GM19328 (cell line): ENCODE results near the gene MAP3K20.
"Not testable (repeated sequence)": the region's sequence is repeated elsewhere in the genome, so short reads cannot be mapped to it uniquely, and the experiment has no call there.

ENCODE experiments used
- ATAC-seq: cut with Tn5 transposase; IDR thresholded peaks from one replicate; pipeline ENCODE4 v1.9.1; 2021; ENCODE audit warnings: mild to moderate bottlenecking, moderate library complexity; ENCODE audit not compliant: unreplicated experiment

The MAP3K20 gene

DNA sequence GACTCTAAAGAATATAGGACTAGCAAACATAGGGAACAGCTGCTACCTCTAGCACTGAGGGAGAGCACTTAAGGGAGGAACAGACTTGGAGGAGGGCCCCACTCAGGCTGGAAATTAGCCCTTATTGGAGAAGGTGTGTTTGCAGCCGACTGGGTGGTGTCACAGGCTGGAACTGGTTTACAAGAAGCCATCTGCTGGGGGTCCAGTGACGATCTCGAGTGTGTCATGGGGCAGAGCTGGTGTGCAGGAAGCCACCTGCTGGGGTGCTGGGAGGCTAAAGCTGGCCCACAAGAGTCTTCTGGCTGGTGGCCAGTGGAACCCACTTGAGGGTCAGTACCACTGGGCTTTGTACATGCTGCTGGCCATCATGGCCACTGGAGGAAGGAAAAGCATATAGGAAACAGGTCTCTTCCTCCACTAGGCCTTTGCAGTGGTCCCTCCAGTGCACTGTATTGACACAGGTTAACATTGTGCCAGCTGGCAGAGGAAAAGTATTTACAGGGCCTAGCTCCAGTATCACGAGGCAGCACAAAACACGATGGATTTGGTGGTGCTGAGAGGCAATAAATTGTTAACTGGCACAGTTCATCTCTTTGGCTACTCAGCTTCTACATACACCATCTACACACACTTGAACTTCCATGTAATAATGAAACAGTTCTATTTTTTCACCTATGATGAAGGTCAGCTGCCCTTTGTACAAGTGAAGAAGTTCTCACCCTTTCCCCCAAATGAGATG, 43.6 kb downstream of the MAP3K20 start:
- ATAC-seq = no peak

DNA sequence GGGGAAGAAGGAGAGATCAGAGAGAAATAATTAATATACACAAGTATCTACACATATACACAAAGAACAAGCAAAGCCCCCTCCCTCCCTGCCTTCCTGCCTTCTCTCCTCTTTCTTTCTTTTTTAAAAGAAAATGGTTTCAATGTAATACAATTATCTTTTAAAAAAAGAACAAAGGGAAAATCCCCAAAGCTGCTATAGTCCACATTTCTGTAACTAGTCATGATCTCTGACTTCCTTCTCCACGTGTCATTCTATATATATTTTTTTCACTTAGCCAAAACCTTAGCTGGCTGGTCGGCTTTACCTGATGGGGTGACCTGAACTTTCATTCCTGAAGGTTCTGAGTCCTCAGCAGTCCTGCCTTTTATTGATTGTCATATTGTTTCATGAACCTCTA, 44.3 kb downstream of the MAP3K20 start:
- ATAC-seq = no peak

DNA sequence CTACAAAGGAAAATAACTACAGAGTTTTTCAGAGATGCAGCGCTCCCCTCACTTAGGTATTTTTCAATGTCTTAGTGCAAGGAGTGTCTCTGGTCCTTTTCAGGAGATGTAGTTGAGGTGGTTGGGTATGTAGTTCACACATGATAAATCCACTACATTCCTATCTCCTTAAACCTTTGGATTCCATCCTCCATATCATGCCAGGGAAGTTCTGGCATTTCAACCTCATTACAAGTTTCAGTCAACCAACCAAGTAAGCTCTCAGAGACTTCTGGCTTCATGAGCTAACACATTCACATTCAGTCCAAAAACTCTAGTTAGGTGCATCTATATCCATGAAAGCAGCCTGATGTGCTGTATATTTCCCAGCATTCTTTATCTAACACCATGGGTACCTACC, 47.3 kb downstream of the MAP3K20 start:
- ATAC-seq = no peak

DNA sequence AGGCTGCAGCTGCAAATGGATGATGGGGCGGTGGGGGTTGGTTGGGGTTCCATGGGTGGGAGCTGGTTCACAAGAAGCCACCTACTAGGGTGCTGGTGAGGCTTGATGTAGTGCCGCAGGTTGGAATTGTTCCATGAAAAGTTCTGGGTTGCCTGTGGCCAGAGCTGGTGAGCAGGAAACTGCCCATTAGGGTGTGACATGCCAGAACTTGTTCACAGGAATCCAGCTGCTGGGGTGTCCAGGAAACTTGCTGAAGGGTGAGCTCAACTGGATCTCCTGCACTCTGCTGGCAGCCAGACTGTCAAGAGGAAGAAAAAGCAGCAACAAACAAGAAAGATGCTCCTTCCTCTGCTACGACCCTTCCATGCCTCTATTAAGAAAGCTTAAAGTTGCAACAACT, 48.8 kb downstream of the MAP3K20 start:
- ATAC-seq = no peak

DNA sequence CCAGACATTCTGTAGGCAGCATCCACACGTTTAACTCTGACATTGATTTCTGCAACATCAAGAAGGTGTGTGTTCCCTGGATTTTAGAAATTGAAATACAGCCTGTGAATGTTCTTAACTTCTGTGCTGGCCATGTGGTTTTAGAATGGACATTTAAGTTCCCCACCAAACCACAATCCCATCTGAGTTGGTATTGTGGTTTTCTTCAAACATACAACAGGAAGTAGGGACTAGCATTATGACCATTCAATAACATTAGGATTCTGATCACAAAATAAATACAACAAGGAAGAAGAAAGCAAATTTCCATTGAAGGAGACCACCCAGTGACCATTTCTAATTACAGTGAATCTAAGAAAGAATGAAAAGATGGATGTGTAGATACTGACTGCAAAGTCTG, 51.2 kb downstream of the MAP3K20 start:
- no peak for ATAC-seq

DNA sequence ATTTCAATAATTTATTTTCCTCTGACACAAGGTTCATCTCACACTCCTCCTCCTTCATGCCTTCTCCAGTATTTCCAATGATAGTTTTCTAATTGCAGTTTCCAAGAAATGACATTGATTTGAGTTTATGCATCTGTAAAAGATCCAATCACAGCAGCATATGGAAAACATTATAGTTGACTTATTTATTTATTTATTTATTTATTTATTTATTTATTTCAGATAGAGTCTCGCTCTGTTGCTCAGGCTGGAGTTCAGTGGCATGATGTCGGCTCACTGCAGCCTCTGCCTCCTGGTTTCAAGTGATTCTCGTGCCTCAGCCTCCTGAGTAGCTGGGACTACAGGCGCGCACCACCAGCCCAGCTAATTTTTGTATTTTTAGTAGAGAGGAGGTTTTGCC, 52.5 kb downstream of the MAP3K20 start:
- not testable (repeated sequence) for ATAC-seq

DNA sequence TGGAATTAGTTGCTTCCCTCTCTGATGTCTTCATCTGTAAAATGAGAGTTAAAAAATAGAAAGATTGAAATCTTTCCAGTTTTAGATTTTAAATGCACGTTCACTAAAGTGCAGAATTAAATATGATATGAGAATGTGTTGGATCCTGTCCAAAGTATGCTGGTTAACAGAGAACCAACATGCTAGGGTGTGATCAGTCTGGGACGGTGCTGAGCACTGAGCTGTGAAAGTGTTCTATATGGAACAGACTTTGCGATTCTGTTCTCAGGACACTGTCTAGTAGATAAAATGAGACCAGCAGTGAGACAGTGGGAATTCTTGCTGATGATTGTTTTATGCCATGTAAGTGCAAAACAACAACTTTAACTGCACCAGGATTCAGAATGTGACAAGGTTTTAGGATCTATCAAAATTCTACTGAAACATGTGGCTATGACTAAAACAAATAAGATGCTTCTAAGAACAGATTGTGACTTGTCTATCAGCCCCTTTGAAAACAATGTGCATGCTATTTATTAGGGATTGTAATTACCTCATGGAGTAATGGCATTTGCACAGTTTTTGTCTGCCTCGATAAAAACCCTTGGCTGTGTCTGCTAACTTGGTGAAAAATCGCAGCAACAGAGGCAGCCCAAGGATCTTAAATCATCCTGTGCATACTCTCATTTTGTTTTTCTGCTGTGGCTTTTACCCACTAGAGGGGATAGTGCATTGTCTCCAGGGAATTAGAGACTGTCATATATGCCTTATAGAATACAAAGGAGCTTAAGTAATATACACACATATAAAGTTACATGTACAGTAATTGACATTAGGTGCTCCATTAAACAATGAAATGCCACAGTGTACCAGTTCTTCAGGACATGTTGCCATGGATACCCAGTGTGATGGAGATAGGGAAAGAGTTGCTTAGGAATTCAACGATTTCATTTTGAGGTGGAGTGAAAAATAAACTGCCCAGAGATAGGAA, 55.1 kb downstream of the MAP3K20 start:
- ATAC-seq = no peak

DNA sequence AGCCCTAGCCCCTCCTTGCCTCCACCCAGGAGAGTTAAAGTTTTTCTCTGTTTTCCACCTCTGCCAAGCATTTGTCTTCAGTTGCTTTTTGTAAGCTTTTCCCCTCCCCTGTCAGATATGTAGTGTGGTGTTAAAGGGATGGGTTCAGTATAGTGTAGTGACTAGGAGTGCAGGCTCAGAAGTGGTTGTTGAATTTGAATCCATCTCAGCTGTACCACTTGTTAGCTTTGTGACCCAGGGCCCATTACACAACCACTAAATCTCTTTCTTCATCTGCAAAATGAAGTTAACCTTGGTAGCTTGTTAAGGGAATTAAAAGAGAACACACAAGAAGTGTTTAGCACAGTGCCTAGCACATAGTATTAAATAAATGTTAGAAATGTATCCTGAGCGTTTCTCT, 56.9 kb downstream of the MAP3K20 start:
- no peak for ATAC-seq

DNA sequence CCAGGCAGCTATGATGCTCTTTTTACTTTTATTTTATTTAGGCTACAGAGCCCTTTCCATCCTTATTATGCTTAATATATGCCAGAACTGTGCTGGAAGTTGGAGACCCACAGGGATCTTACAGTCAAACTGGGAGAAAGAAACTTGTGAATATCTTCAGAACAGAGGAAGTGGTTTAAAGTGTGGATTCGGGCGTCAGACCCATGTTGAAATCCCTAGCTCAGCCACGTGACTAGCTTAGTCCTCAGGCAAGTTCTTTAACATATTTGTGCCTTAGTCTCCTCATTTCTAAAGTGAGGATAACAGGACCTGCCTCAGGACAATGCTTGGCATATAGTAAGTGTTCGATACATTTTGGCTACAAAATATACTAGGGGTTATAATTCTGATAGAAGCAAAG, 59.1 kb downstream of the MAP3K20 start:
- no peak for ATAC-seq

DNA sequence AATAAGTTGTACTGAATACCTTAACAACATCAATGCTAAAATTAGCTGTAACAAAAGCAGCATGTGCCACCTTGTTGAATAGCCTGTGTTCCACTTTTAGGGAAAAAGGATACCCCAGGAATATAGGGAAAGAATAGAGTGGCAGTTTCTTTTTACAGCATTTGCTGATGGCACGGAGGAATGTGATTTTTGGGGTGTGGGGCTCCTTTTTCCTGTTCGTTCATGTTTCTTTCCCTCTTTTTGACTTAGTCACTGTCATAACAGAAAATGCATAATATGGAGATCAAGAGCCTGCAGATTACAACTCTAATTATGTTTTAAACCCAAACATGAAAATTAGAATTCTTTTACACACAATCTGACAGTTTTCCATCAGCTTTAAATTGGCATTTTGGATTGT, 60.4 kb downstream of the MAP3K20 start:
- no peak for ATAC-seq

DNA sequence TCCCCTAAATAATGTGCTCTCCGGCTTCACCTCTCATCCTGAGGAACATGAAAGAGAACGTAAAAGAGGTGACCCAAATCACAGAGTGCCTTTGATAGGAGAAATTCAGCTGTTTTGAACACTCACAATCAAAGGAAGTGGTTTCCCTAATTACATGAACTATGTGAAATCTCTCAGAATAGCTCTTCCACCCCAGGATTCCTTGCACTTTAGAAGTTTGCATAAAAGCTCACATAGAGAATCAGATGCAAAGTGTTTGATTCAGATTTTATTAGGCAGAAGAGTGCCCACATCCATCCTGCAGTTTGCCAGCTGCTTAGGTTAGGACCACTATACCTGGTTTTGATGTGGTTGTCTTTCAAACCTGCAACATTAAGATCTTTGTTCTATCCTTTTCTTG, 61.0 kb downstream of the MAP3K20 start:
- ATAC-seq = no peak

DNA sequence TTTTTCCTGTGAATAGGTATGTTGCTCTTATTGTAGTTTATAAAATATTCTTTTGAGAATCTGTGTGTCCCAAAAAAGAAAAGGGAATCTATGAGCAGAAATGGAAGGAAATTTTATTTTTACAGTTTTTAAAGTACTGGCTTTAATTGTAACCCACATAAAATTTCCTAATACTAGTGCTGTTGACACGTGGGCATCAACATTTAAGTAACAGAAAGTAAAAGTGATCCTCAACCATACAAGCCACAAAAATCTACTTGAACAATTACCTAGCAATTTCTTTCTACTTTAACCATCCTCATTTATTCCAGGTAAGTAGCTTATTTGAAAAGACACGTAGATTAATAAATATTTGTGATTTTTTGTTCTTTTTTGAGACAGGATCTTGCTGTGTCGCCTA, 62.0 kb downstream of the MAP3K20 start:
- ATAC-seq = no peak

DNA sequence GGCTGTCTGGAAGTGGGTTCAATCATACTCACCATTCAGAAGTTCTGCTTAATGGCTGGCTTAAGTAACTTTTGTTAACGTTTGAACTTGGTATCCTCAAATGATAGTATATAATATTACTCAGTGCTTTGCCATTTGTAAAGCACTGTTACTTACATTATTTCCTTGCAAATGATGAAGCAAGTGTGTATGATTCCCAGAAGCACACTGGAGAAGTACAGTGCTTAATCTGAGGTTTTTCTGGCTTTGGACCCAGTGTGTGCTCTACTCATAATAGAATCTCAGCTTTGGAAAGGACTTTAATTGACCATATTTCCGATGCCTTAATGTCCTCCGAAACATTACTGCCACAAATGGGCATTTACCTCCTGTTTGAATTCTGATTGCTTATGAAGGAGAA, 63.3 kb downstream of the MAP3K20 start:
- no peak for ATAC-seq

DNA sequence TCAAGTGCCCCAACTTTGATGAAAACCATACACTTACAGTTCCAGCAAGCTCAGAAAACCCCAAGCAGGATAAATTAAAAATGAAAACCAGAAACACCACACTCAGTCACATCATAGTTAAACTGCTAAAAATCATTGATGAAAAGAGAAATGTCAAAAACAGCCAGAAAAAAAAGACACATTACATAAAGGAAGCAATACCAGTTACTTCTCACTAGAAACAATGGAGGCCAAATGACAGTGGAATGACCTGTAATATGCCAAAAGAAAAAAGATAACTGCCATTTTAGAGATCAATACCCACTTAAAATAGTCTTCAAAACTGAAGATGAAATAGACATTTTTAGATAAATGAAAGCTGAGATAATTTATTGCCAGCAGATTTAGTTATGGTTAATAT, 66.0 kb downstream of the MAP3K20 start:
- no peak for ATAC-seq

DNA sequence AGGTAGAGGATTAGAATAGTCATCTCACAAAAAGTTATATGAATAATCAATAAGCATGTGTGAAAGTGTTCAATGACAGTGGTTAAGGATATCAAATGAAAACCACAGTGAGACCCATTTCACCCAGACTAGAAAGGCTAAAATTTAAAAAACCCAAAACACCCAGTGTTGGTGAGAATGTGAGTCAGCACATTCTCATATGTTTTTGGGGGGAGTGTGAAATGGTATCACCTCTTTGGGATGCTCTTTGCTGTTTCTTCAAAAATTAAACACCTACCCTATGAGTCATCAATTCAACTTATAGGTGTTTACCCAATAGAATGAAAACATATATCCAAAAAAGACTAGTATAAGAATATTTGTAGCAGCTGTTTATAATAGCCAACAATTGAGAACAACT, 69.8 kb downstream of the MAP3K20 start:
- no peak for ATAC-seq

DNA sequence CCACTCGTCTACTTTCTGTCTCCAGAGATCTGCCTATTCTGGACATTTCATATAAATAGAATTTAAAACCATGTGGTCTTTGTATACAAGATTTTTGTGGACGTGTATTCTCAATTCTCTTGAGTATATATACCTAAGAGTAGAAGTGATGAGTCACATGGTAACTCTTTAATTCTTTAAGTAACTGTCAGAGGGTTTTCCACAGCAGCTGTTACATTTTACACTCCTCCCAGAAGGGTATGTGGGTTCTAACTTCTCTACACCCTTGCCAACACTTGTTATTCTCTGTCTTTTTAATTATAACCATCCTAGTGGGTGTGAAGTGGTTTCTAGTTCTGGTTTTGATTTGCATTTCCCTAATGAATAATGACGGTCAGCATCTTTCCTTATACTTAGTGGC, 70.9 kb downstream of the MAP3K20 start:
- ATAC-seq = no peak

DNA sequence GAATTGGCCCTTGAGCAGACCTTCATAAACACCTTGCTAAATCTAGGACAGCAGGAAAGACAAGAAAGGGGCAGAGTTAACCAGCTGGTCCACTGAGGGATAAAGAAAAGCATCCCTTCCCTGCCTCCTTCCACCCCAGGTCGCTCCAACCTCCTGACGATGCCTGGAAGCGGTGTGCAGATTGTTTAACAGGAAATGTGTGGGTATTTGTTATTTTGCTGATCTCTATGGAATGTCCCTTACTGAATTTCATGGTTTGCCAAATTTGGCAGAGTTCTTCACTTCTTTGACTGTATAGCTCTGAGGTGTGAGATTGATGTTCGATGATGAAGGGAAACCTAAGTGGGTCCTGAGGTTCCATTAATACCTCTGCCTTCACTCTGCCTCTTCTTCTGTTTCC, 72.9 kb downstream of the MAP3K20 start:
- no peak for ATAC-seq

DNA sequence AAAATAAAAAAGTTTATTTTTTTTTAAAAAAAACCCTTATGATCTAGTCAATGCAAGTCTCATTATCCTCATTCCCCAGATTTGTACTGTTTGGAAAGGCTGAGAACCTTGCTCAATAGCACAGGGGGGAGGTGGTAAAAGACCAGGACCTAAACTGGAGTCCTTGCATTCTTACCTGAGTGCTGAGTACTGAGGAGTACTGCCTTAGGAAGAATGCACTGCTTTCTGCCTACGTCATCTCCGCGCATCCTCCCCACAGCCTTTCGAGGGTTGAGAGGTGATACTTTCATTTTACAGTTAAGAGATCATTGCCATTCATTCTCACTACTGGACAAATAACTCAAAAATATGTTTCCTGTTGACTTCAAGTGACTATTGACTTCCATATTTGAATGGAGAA, 73.8 kb downstream of the MAP3K20 start:
- no peak for ATAC-seq

DNA sequence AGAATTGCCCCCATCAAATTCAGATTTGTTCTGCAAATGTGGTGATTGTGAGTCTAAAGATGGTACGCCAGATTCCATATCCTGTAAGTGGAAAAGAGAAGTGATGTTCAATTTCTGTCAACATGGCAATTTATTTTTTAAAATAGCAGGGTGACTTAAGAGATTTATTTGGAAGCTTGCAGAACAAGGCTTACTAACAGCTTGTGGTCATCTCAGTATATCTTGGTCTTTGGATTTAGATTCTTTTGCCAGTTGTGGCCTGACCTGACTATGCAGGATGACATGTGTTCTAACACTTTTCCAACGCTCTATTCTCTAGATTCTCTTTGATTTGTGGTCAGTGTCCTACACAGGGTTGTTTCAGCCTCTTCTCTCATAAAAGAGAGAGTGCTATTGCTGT, 74.4 kb downstream of the MAP3K20 start:
- ATAC-seq = no peak

DNA sequence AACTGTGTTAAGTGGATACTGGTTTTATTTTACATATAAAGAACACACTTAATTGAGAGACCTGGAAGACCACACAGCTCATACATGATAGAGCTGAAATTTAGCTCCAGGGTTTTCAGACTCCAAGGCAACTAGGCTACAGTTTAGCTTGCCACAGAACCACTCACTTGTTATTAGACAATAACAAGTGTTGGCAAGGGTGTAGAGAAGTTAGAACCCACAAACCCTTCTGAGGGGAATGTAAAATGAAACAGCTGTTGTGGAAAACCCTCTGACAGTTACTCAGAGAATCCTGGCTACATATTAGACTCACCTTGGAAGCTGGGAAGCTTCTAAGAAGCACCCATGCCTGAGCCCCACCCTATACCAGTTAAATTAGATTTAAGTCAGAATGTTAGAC, 75.3 kb downstream of the MAP3K20 start:
- no peak for ATAC-seq

DNA sequence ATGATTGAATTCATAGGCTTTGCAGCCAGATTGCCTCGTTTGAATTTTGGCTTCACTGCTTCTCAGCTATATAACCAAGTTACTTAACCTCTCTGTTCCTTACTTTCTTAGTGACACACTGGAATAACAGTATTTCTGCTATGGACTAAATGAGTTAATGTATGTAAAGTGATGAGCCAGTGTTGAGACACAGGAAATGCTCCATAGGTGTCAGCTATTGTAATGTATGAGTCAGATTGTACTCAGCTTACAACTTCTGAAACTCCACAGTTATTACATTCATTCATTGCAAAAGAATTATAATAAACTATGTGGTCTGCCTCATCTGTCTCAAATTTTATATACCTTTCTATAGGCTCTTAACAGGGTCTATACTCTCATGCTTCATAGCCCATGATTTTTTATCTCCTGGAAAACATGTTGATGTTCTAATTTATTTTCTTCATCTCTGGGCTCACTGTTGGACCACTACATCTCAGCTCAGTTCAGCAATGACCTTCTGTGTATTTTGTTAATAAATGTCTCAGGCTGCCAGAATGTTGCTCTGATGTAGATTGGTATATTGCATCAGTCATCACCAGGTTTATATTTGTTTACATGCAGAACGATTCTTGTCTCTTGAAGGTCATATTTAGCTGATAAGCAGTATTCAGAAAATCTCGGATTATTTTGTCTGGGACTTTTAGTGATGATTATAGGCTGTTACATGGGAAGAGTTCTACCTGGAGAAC, 76.2 kb downstream of the MAP3K20 start:
- ATAC-seq = no peak
